ENCODE results near the gene JADE1. TPM values are rescaled to one million over a fixed set of nuclear protein-coding genes. Genes with fewer than 3 reads are reported as not detected.

JADE1 gene
- 10.5 TPM for polyA plus RNA-seq (2012; ENCODE audit: missing spikeins)

- DNase-seq (ENCODE audit: insufficient read length) = peak; percentile 68
- no peak for TF ChIP-seq TAF1 (IDR thresholded peaks at IDR 0.05; ENCODE audit: borderline replicate concordance, low read depth, low read length)
- TF ChIP-seq POLR2AphosphoS5 (IDR thresholded peaks at IDR 0.05; ENCODE audit: low read depth, low read length) = 0 out of 2 replicates have a peak, but pooled peaks have one; percentile 21
- TF ChIP-seq POLR2A (IDR thresholded peaks at IDR 0.05; ENCODE audit: low read depth, low read length) = peak; percentile 56; the same call in 1 of the 2 replicates
- peak; percentile 91 for FAIRE-seq
Measured at GRCh38 chr4:128809477-128810330, at the start of gene JADE1. Gene JADE1, plus strand, starts transcription at chr4:128809700. Its CDS starts 22,059 bp downstream, at chr4:128831759.

GRCh38 chr4:128766781-128767180 is 42.7 kb upstream of the JADE1 start:
- no peak for TF ChIP-seq TAF1 (IDR thresholded peaks at IDR 0.05; ENCODE audit: borderline replicate concordance, low read depth, low read length)
- no peak for TF ChIP-seq POLR2AphosphoS5 (IDR thresholded peaks at IDR 0.05; ENCODE audit: low read depth, low read length)
- no peak for TF ChIP-seq POLR2A (IDR thresholded peaks at IDR 0.05; ENCODE audit: low read depth, low read length)
- DNase-seq (ENCODE audit: insufficient read length) (no peak), FAIRE-seq (no peak)

GRCh38 chr4:128768373-128768996 is 41.0 kb upstream of the JADE1 start:
- no peak for DNase-seq (ENCODE audit: insufficient read length)
- TF ChIP-seq TAF1 (IDR thresholded peaks at IDR 0.05; ENCODE audit: borderline replicate concordance, low read depth, low read length) (no peak), POLR2AphosphoS5 (IDR thresholded peaks at IDR 0.05; ENCODE audit: low read depth, low read length) (no peak), POLR2A (IDR thresholded peaks at IDR 0.05; ENCODE audit: low read depth, low read length) (no peak)
- FAIRE-seq = no peak

DNA sequence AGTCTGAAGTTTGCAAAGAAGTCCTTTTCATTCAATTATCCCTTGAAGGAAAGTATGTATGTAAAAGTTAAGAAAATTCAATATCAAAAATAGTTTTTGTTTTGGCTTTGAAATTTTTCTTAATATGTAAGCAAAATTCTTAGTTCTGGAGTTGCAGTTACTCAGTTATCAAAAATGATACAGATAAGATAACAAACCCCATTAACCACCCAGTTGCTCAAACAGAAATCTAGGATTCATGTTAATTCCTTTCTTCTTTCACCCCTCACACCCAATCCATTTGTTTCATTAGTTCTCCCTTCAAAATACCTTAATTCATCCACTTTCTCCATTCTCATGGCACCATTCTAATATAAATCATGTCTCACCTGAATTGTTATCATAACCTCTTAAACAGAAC is 40.5 kb upstream of the JADE1 start:
- DNase-seq (ENCODE audit: insufficient read length) (no peak), FAIRE-seq (no peak)
- TF ChIP-seq TAF1 (IDR thresholded peaks at IDR 0.05; ENCODE audit: borderline replicate concordance, low read depth, low read length) (no peak), POLR2AphosphoS5 (IDR thresholded peaks at IDR 0.05; ENCODE audit: low read depth, low read length) (no peak), POLR2A (IDR thresholded peaks at IDR 0.05; ENCODE audit: low read depth, low read length) (no peak)

- DNase-seq (ENCODE audit: insufficient read length) = no peak
- no peak for TF ChIP-seq TAF1 (IDR thresholded peaks at IDR 0.05; ENCODE audit: borderline replicate concordance, low read depth, low read length)
- TF ChIP-seq POLR2AphosphoS5 (IDR thresholded peaks at IDR 0.05; ENCODE audit: low read depth, low read length) = no peak
- no peak for TF ChIP-seq POLR2A (IDR thresholded peaks at IDR 0.05; ENCODE audit: low read depth, low read length)
- FAIRE-seq = no peak
Measured at GRCh38 chr4:128770807-128771206, 38.7 kb upstream of the JADE1 start.

DNA sequence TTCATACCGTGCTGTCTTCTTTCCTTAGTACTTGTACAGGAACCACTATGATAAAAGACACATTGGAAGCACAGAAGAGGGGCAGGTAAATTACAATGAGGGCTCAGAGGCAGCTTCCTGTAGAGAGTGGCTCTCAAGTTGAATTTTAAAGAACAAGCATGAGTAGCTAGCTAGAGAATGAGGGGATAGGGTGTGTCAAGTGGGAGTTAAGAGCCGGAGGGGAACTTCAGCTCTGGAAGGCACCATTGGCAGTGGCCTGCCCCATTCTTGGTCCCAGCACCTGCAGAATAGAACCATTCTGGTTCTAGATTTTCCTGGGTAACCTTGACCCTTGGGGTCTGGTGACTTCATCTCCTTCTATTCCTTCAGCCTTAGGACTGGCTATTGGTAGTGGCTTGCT is 34.0 kb upstream of the JADE1 start:
- TF ChIP-seq POLR2A (IDR thresholded peaks at IDR 0.05; ENCODE audit: low read depth, low read length) = no peak
- TF ChIP-seq POLR2AphosphoS5 (IDR thresholded peaks at IDR 0.05; ENCODE audit: low read depth, low read length) = no peak
- TF ChIP-seq TAF1 (IDR thresholded peaks at IDR 0.05; ENCODE audit: borderline replicate concordance, low read depth, low read length) = no peak
- DNase-seq (ENCODE audit: insufficient read length) (no peak), FAIRE-seq (no peak)

DNA sequence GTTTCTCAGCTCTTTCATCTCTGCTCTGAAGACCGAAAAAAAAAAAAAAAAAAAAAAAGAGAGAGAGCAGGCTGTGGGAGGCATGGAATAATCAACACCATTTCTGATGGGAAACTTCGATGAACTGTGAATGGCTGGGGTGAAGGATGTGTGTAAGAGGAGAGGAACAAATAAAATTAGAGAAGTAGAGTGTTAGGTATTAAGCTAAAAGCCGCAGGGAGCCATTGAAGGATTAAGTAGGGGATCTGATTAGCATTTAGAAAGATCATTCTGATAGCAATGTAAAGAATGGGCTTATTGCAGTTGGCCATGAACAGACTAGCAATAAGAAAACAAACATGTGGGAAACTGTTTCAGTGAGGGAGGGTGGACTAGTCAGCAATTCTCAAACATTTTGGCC is 33.6 kb upstream of the JADE1 start:
- no peak for DNase-seq (ENCODE audit: insufficient read length)
- TF ChIP-seq POLR2AphosphoS5 (IDR thresholded peaks at IDR 0.05; ENCODE audit: low read depth, low read length) = no peak
- TF ChIP-seq TAF1 (IDR thresholded peaks at IDR 0.05; ENCODE audit: borderline replicate concordance, low read depth, low read length) = no peak
- no peak for TF ChIP-seq POLR2A (IDR thresholded peaks at IDR 0.05; ENCODE audit: low read depth, low read length)
- no peak for FAIRE-seq

DNA sequence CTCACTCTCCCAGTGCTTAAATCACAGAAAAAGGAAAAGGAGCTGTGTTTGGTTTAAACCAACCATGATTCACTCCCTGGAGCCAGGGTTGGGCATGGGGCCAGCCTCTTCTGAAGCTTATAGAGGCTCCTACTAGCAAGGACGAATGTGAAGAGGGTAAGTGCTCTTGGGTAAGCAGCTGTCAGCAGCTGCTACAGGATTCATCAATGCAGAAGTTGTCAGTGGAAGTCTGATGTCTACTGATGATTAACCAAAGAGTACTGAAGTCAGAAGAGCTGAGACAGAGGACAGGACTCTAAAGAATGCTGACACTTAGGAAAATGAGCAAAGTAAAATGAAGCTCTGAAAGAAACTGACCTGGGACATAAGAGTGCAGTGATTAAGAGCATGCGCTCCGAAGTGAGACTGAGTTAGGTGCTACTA is 32.7 kb upstream of the JADE1 start:
- no peak for FAIRE-seq
- TF ChIP-seq TAF1 (IDR thresholded peaks at IDR 0.05; ENCODE audit: borderline replicate concordance, low read depth, low read length) (no peak), POLR2AphosphoS5 (IDR thresholded peaks at IDR 0.05; ENCODE audit: low read depth, low read length) (no peak), POLR2A (IDR thresholded peaks at IDR 0.05; ENCODE audit: low read depth, low read length) (no peak)
- DNase-seq (ENCODE audit: insufficient read length) = no peak

DNA sequence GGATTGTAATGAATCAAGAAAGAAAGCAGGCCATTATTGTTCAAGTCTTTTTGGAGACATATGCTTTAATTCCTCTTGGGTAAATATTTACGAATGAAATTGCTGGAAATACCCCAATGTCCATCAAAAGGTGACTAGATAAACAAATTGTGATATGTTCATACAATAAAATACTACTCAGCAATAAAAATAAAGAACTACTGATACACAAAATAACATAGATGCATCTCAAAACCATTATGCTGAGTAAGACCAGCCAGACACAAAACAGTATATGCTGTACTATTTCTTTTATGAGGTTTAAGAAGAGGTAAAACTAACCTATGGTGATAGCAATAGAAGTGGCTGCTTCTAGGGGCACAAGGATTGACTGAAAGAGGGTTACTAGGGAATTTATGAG is 28.8 kb upstream of the JADE1 start:
- DNase-seq (ENCODE audit: insufficient read length) = no peak
- no peak for FAIRE-seq
- no peak for TF ChIP-seq POLR2A (IDR thresholded peaks at IDR 0.05; ENCODE audit: low read depth, low read length)
- no peak for TF ChIP-seq POLR2AphosphoS5 (IDR thresholded peaks at IDR 0.05; ENCODE audit: low read depth, low read length)
- no peak for TF ChIP-seq TAF1 (IDR thresholded peaks at IDR 0.05; ENCODE audit: borderline replicate concordance, low read depth, low read length)

DNA sequence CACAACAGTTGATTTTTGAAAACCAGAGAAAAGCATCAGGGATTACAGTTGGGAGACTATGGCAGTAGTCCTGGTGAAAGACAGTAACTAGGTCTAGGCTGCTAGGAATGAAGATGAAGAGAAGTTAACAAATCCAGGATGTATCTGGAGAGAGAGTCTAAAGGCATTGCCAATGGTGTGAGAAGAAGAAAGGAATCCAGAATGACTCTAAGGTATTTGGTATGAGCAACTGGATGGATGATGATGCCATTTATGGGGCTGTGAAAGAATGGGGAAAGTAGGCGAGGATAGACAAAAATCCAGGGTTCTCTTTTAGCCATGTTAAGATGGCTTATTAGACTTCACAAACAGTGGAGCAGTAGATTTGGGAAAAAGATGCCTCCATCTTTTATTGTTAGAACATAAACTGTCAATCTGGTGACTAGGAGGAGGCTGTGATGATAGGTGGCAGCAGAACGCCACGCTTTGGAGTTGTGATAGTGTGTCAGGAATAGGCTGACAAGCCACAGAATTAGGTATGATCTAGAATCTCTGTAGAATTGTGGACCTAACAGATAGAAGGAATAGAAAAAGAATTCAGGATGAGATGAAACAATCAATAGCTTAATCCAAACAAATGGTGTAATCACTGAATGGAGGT is 27.3 kb upstream of the JADE1 start:
- DNase-seq (ENCODE audit: insufficient read length) (no peak), FAIRE-seq (no peak)
- TF ChIP-seq TAF1 (IDR thresholded peaks at IDR 0.05; ENCODE audit: borderline replicate concordance, low read depth, low read length) (no peak), POLR2AphosphoS5 (IDR thresholded peaks at IDR 0.05; ENCODE audit: low read depth, low read length) (no peak)

- TF ChIP-seq POLR2A (IDR thresholded peaks at IDR 0.05; ENCODE audit: low read depth, low read length) (no peak), POLR2AphosphoS5 (IDR thresholded peaks at IDR 0.05; ENCODE audit: low read depth, low read length) (no peak), TAF1 (IDR thresholded peaks at IDR 0.05; ENCODE audit: borderline replicate concordance, low read depth, low read length) (no peak)
- FAIRE-seq (no peak), DNase-seq (ENCODE audit: insufficient read length) (no peak)
Measured at GRCh38 chr4:128782875-128783614, 26.5 kb upstream of the JADE1 start.

All from GM12892 (cell line).